Measurements from ENCODE around the gene NOL4L.
A peak's percentile ranks its signal among the peaks of the same experiment; 100 is the strongest.

The NOL4L gene

GRCh38 chr20:32559753-32560380 lies 25.3 kb downstream of the NOL4L start:
- no peak for DNase-seq

- DNase-seq: no peak
Observed at GRCh38 chr20:32559205-32559752, 25.9 kb downstream of the NOL4L start.

GRCh38 chr20:32558526-32558925 lies 26.6 kb downstream of the NOL4L start:
- no peak for DNase-seq

GRCh38 chr20:32557319-32557718 lies 27.8 kb downstream of the NOL4L start:
- DNase-seq: no peak

- DNase-seq: no peak
Observed at GRCh38 chr20:32556312-32557184, 28.6 kb downstream of the NOL4L start.

- DNase-seq: no peak
Observed at GRCh38 chr20:32555584-32555983, 29.5 kb downstream of the NOL4L start.

GRCh38 chr20:32554965-32555289 lies 30.2 kb downstream of the NOL4L start:
- no peak for DNase-seq

- DNase-seq: no peak
Observed at GRCh38 chr20:32553618-32554017, 31.5 kb downstream of the NOL4L start.

GRCh38 chr20:32551693-32552092 lies 33.4 kb downstream of the NOL4L start:
- DNase-seq: no peak

- no peak for DNase-seq
Observed at GRCh38 chr20:32549842-32550241, 35.3 kb downstream of the NOL4L start.

GRCh38 chr20:32547753-32548034 lies 37.4 kb downstream of the NOL4L start:
- no peak for DNase-seq

- DNase-seq: no peak
Observed at GRCh38 chr20:32546918-32547752, 38.0 kb downstream of the NOL4L start.

- DNase-seq: no peak
Observed at GRCh38 chr20:32544893-32545840, 40.0 kb downstream of the NOL4L start.

- no peak for DNase-seq
Observed at GRCh38 chr20:32544260-32544722, 40.8 kb downstream of the NOL4L start.

GRCh38 chr20:32543570-32544259 lies 41.4 kb downstream of the NOL4L start:
- DNase-seq: no peak

- no peak for DNase-seq
Observed at GRCh38 chr20:32542259-32542615, 42.9 kb downstream of the NOL4L start.

- no peak for DNase-seq
Observed at GRCh38 chr20:32541323-32542258, 43.5 kb downstream of the NOL4L start.

GRCh38 chr20:32539817-32540675 lies 45.1 kb downstream of the NOL4L start:
- DNase-seq: peak in 4 of 5 experiments; percentile 40 to 96 (median 64)
